GM10248 (cell line): ENCODE results near the gene CCN6.
A peak's percentile ranks its signal among the peaks of the same experiment; 100 is the strongest.
"Not testable (repeated sequence)": the region's sequence is repeated elsewhere in the genome, so short reads cannot be mapped to it uniquely, and the experiment has no call there.

Experiments
- CTCF ChIA-PET: fragments of 300-600 bp; sonication (Branson Sonifier 250); formaldehyde crosslinking; extraction: SDS; loops from one replicate; lab custom pipeline; 2021; ENCODE audit warnings: antibody characterized with exemption; lab: Yijun Ruan, JAX
- POLR2A ChIA-PET: fragments of 350-650 bp; sonication (Branson Sonifier 250); formaldehyde crosslinking; extraction: SDS; loops from one replicate; lab custom pipeline; 2020; ENCODE audit warnings: antibody characterized with exemption; lab: Yijun Ruan, JAX
- DNase-seq: peaks from one replicate; pipeline ENCODE4 v3.0.0; 2012; ENCODE audit errors: extremely low spot score
- CTCF ChIP-seq: IDR thresholded peaks from 2 replicates; pipeline ENCODE4 v1.5.1; 2012; ENCODE audit warnings: mild to moderate bottlenecking, low read depth; ENCODE audit errors: extremely low read depth, missing control alignments, control extremely low read depth

Gene CCN6

GRCh38 chr6:112085286-112086065 is 31.6 kb downstream of the CCN6 start:
- POLR2A ChIA-PET: no interaction called here
- no peak for TF ChIP-seq CTCF

GRCh38 chr6:112086744-112087135 is 32.8 kb downstream of the CCN6 start:
- ChIA-PET CTCF (interaction anchor here (0.9 to 3.4 kb wide), 19 partner anchors 8 to 1104 kb away, joined by 3 to 38 read pairs (median 4); no protein-coding TSS in a partner anchor), POLR2A (interaction anchor here (0.6 kb wide), 2 partner anchors 43 to 334 kb away, joined by 5 to 6 read pairs; no protein-coding TSS in a partner anchor)
- TF ChIP-seq CTCF: peak; percentile 14
- DNase-seq: peak; percentile 32

More at GRCh38 chr6:112085286-112086065, 31.6 kb downstream of the CCN6 start:
- no peak for DNase-seq
- CTCF ChIA-PET: interaction anchor here (1.1 to 3.4 kb wide), 7 partner anchors 9 to 79 kb away, joined by 3 to 38 read pairs (median 6); no protein-coding TSS in a partner anchor

- CTCF ChIA-PET: interaction anchor here (0.9 to 3.4 kb wide), 20 partner anchors 9 to 1104 kb away, joined by 3 to 38 read pairs (median 4); no protein-coding TSS in a partner anchor
- DNase-seq: peak; percentile 89
These were observed 33.4 kb downstream of the CCN6 start, which contains the start of the genes FAM229B and TUBE1 for GRCh38 chr6:112087136-112087911. TSS of gene FAM229B (plus strand) at chr6:112087591. CDS start at chr6:112099284, 11,693 bp downstream. TSS of gene TUBE1 (minus strand) at chr6:112087482. CDS start at chr6:112087434, 48 bp downstream.

GRCh38 chr6:112087916-112088315 is 34.0 kb downstream of the CCN6 start:
- no peak for DNase-seq
- ChIA-PET CTCF (interaction anchor here (0.9 to 3.4 kb wide), 13 partner anchors 10 to 1105 kb away, joined by 3 to 38 read pairs (median 5); no protein-coding TSS in a partner anchor), POLR2A (no interaction called here)
- TF ChIP-seq CTCF: no peak

More at GRCh38 chr6:112087136-112087911, 33.4 kb downstream of the CCN6 start, which contains the start of the genes FAM229B and TUBE1:
- POLR2A ChIA-PET: interaction anchor here (0.6 to 0.7 kb wide), 2 partner anchors 44 to 482 kb away, joined by 3 to 5 read pairs; partner anchors contain the start of gene TRAF3IP2
- no peak for TF ChIP-seq CTCF

GRCh38 chr6:112096901-112097300 is 43.0 kb downstream of the CCN6 start:
- no peak for DNase-seq
- CTCF ChIA-PET: interaction anchor here (0.7 to 2.0 kb wide), 4 partner anchors 9 to 67 kb away, joined by 3 to 6 read pairs (median 4); partner anchors contain the start of genes FAM229B and TUBE1
- TF ChIP-seq CTCF: no peak
- POLR2A ChIA-PET: no interaction called here

- CTCF ChIA-PET: interaction anchor here (1.5 to 2.1 kb wide), 3 partner anchors 9 to 17 kb away, joined by 3 to 6 read pairs (median 5); partner anchors contain the start of genes FAM229B and TUBE1
- POLR2A ChIA-PET: no interaction called here
- DNase-seq: no peak
- no peak for TF ChIP-seq CTCF
These were observed 46.7 kb downstream of the CCN6 start for GRCh38 chr6:112100561-112100960.

- CTCF ChIA-PET: interaction anchor here (1.4 kb wide), 1 partner anchor 18 kb away, joined by 4 read pairs; no protein-coding TSS in a partner anchor
- POLR2A ChIA-PET, DNase-seq: not testable (repeated sequence)
These were observed 52.1 kb downstream of the CCN6 start for GRCh38 chr6:112106026-112106425.
